Fibroblast of pulmonary artery (primary cell): ENCODE results near the gene SPOCK1.

ENCODE experiments used
- DNase-seq: peaks from one replicate; pipeline ENCODE4 v3.0.0-alpha.2; 2010; ENCODE audit warnings: low read depth
- H3K4me3 ChIP-seq: replicated peaks from 2 replicates; pipeline ENCODE4 v1.5.1; 2011; ENCODE audit warnings: low read depth, mild to moderate bottlenecking, control low read depth, low read length, moderate library complexity
- CTCF ChIP-seq: IDR thresholded peaks from 2 replicates; pipeline ENCODE4 v1.5.1; 2011; ENCODE audit warnings: mild to moderate bottlenecking, control low read depth, low read length, inconsistent platforms; ENCODE audit errors: missing control alignments

SPOCK1 gene

GRCh38 chr5:137144656-137145055 is 354.5 kb downstream of the SPOCK1 start:
- no peak overlapping the region for H3K4me3 ChIP-seq
- DNase-seq, result no peak
- TF ChIP-seq CTCF, result no peak

GRCh38 chr5:137142764-137143605 is 356.1 kb downstream of the SPOCK1 start:
- peak; percentile 83 for DNase-seq
- H3K4me3 ChIP-seq, result no peak overlapping the region
- no peak for TF ChIP-seq CTCF

GRCh38 chr5:137142346-137142745 is 356.8 kb downstream of the SPOCK1 start:
- no peak for DNase-seq
- no peak for TF ChIP-seq CTCF
- no peak overlapping the region for H3K4me3 ChIP-seq

GRCh38 chr5:137141779-137142178 is 357.3 kb downstream of the SPOCK1 start:
- TF ChIP-seq CTCF, result no peak
- H3K4me3 ChIP-seq, result no peak overlapping the region
- peak; percentile 52 for DNase-seq

- no peak overlapping the region for H3K4me3 ChIP-seq
- DNase-seq, result peak; percentile 51
- TF ChIP-seq CTCF, result no peak
These were observed 362.0 kb downstream of the SPOCK1 start for GRCh38 chr5:137136991-137137632.

GRCh38 chr5:137134920-137135532 is 364.1 kb downstream of the SPOCK1 start:
- no peak overlapping the region for H3K4me3 ChIP-seq
- no peak for TF ChIP-seq CTCF
- no peak for DNase-seq
